Gastrocnemius medialis (tissue), 4 donors: Measurements from ENCODE around the gene EFR3B.

Experiments used
- CTCF ChIP-seq, 5 experiments: fragments of 450-650 bp in 3 of 5; fragments of 200-600 bp in 2 of 5; sonication (generic) in 2 of 5; IDR thresholded peaks in 4 of 5; conservative IDR thresholded peaks in 1 of 5; 1 replicate in 4 of 5; 2 replicates in 1 of 5; pipeline ENCODE4 v1.5.1; 2016 to 2019; ENCODE audit warnings: antibody characterized with exemption in 5 of 5, mild to moderate bottlenecking in 3 of 5, moderate library complexity in 3 of 5
- POLR2A ChIP-seq, 2 donors: fragments of 450-650 bp; IDR thresholded peaks; one replicate each; pipeline ENCODE4 v1.6.1; 2017; ENCODE audit warnings: antibody characterized with exemption in 2 of 2, mild to moderate bottlenecking in 2 of 2, moderate library complexity in 2 of 2

- TF ChIP-seq CTCF (IDR thresholded peaks at IDR 0.05 in 4 of 5, conservative IDR thresholded peaks at IDR 0.05 in 1 of 5) (no peak), POLR2A (IDR thresholded peaks at IDR 0.05) (no peak)
These were observed 137.1 kb downstream of the EFR3B start for GRCh38 chr2:25178976-25179375.
